HepG2 (cell line): Measurements from ENCODE around the gene CHCHD1. TPM values are rescaled to one million over a fixed set of nuclear protein-coding genes. Genes with fewer than 3 reads are reported as not detected.
A peak's percentile ranks its signal among the peaks of the same experiment; 100 is the strongest.

Source experiments
- EHMT2 ChIP-seq: fragments of 200-600 bp; sonication (generic); IDR thresholded peaks from 2 replicates; pipeline ENCODE4 v1.7.0; 2017; ENCODE audit warnings: antibody characterized with exemption, low read depth, low read length, borderline replicate concordance
- FOXK1 ChIP-seq: sonication (generic); formaldehyde crosslinking; IDR thresholded peaks from 2 replicates; pipeline ENCODE4 v1.4.0; 2020; ENCODE audit warnings: low read depth, missing genetic modification reagents, borderline replicate concordance
- FOXP4 ChIP-seq: sonication (generic); formaldehyde crosslinking; IDR thresholded peaks from 2 replicates; pipeline ENCODE4 v1.4.0; 2020; ENCODE audit warnings: missing genetic modification reagents
- HNF4A ChIP-seq: sonication (generic); formaldehyde crosslinking; IDR thresholded peaks from 2 replicates; pipeline ENCODE4 v1.4.0; 2020; ENCODE audit warnings: missing genetic modification reagents
- MED8 ChIP-seq: sonication (generic); formaldehyde crosslinking; IDR thresholded peaks from 2 replicates; pipeline ENCODE4 v1.8.1; 2023; ENCODE audit warnings: mild to moderate bottlenecking, missing genetic modification reagents; ENCODE audit not compliant: insufficient replicate concordance
- NPAS2 ChIP-seq: sonication (generic); formaldehyde crosslinking; IDR thresholded peaks from 2 replicates; pipeline ENCODE4 v1.8.0; 2022; ENCODE audit warnings: mild to moderate bottlenecking, missing genetic modification reagents, borderline replicate concordance
- NR0B2 ChIP-seq: sonication (generic); formaldehyde crosslinking; IDR thresholded peaks from 2 replicates; pipeline ENCODE4 v1.4.0; 2020; ENCODE audit warnings: mild to moderate bottlenecking, missing genetic modification reagents
- TBP ChIP-seq: sonication (generic); formaldehyde crosslinking; IDR thresholded peaks from 2 replicates; pipeline ENCODE4 v1.5.0; 2020; ENCODE audit warnings: missing genetic modification reagents
- THAP11 ChIP-seq: IDR thresholded peaks from 2 replicates; pipeline ENCODE4 v1.6.1; 2016; ENCODE audit warnings: missing biosample characterization, missing genetic modification reagents
- ZFP36L2 ChIP-seq: sonication (generic); formaldehyde crosslinking; IDR thresholded peaks from 2 replicates; pipeline ENCODE4 v1.4.0; 2020; ENCODE audit warnings: missing genetic modification reagents
- ZNF609 ChIP-seq: sonication (generic); formaldehyde crosslinking; IDR thresholded peaks from 2 replicates; pipeline ENCODE4 v1.4.0; 2020; ENCODE audit warnings: mild to moderate bottlenecking, missing genetic modification reagents, borderline replicate concordance
- ZNF775 ChIP-seq: sonication (generic); formaldehyde crosslinking; IDR thresholded peaks from 2 replicates; pipeline ENCODE4 v1.4.0; 2020; ENCODE audit warnings: missing genetic modification reagents, mild to moderate bottlenecking, moderate library complexity, borderline replicate concordance
- ZNF784 ChIP-seq: sonication (generic); formaldehyde crosslinking; IDR thresholded peaks from 2 replicates; pipeline ENCODE4 v1.5.1; 2020; ENCODE audit warnings: missing genetic modification reagents, mild to moderate bottlenecking, borderline replicate concordance
- polyA plus RNA-seq, 8 experiments: library from polyadenylated mRNA; depleted of rRNA in 3 of 8; stranded (reverse) in 7 of 8; unstranded in 1 of 8; fragments of >200 nt; fragmentation: Illumina TruSeq in 4 of 8; extraction: Trizol in 4 of 8; gene quantifications; 2 replicates each; pipeline versions ENCODE4 v1.2.1 to v1.2.3, GENCODE V29; 2011 to 2016; ENCODE audit warnings: low read depth in 4 of 8, missing spikeins in 1 of 8, mixed read lengths in 1 of 8; ENCODE audit not compliant: insufficient read depth in 1 of 8
- total RNA-seq, 5 experiments: library from RNA; depleted of rRNA; stranded (reverse); fragments of >200 nt; fragmentation: Illumina TruSeq; extraction: Trizol; gene quantifications; 2 replicates each; pipeline ENCODE4 v1.2.3, GENCODE V29; 2016; ENCODE audit warnings: low read depth in 1 of 5
- TF ChIP-seq, protein P1 (sequence below): sonication (generic); formaldehyde crosslinking; IDR thresholded peaks from 2 replicates; pipeline ENCODE4 v1.5.0; 2020; ENCODE audit warnings: mild to moderate bottlenecking, missing genetic modification reagents, borderline replicate concordance
- TF ChIP-seq, protein P2 (sequence below): sonication (generic); formaldehyde crosslinking; IDR thresholded peaks from 2 replicates; pipeline ENCODE4 v1.8.0; 2022; ENCODE audit warnings: mild to moderate bottlenecking, missing genetic modification reagents, borderline replicate concordance

CHCHD1 gene
- total and polyA plus RNA-seq, 2 of the 13 experiments (the other 11 are each of a cell fraction or from before 2014, with no cell fraction given) = 36.9 to 71.2 TPM

- TF ChIP-seq FOXP4 (CRISPR knock-in tag) (peak; percentile 29; the same call in 1 of the 2 replicates), ZFP36L2 (CRISPR knock-in tag) (no peak), HNF4A (CRISPR knock-in tag) (no peak), ZNF784 (no peak), ZNF609 (no peak), THAP11 (CRISPR knock-in tag) (0 out of 2 replicates have a peak, but pooled peaks have one; percentile 12), ZNF775 (CRISPR knock-in tag) (no peak), MED8 (CRISPR knock-in tag) (peak; percentile 40), EHMT2 (no peak), NPAS2 (CRISPR knock-in tag) (no peak), FOXK1 (CRISPR knock-in tag) (0 out of 2 replicates have a peak, but pooled peaks have one; percentile 20), TBP (no peak), NR0B2 (CRISPR knock-in tag) (peak; percentile 80)
- TF ChIP-seq, protein P1, sequence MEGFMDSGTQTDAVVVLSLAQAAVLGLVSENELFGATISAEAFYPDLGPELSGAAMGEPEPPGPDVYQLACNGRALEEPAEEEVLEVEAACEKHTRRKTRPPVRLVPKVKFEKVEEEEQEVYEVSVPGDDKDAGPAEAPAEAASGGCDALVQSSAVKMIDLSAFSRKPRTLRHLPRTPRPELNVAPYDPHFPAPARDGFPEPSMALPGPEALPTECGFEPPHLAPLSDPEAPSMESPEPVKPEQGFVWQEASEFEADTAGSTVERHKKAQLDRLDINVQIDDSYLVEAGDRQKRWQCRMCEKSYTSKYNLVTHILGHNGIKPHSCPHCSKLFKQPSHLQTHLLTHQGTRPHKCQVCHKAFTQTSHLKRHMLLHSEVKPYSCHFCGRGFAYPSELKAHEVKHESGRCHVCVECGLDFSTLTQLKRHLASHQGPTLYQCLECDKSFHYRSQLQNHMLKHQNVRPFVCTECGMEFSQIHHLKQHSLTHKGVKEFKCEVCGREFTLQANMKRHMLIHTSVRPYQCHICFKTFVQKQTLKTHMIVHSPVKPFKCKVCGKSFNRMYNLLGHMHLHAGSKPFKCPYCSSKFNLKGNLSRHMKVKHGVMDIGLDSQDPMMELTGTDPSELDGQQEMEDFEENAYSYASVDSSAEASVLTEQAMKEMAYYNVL (CRISPR knock-in tag) = peak; percentile 45; the same call in 1 of the 2 replicates
- TF ChIP-seq, protein P2, sequence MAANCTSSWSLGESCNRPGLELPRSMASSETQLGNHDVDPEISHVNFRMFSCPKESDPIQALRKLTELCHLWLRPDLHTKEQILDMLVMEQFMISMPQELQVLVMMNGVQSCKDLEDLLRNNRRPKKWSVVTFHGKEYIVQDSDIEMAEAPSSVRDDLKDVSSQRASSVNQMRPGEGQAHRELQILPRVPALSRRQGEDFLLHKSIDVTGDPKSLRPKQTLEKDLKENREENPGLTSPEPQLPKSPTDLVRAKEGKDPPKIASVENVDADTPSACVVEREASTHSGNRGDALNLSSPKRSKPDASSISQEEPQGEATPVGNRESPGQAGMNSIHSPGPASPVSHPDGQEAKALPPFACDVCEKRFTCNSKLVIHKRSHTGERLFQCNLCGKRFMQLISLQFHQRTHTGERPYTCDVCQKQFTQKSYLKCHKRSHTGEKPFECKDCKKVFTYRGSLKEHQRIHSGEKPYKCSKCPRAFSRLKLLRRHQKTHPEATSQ (CRISPR knock-in tag) = no peak
Measured at GRCh38 chr10:73772281-73773151, 9.3 kb upstream of the CHCHD1 start (continued).
